Measurements from ENCODE around the gene METTL23. TPM values are rescaled to one million over a fixed set of nuclear protein-coding genes. Genes with fewer than 3 reads are reported as not detected.

Gene METTL23
- total RNA-seq, 3 donors from 2014 or later (not counting 1 experiment from before 2014, with no cell fraction given), result 31.9 to 57.7 (median 34.2) TPM

- Mint-ChIP-seq H3K27me3 (ENCODE audit: low read depth in 2 of 2) (no peaks in the 10 kb centered on the region), H3K4me1 (peaks cover 36 to 45% of the 10 kb centered on the region in 2 donors), H3K36me3 (peaks cover 22% of the 10 kb centered on the region), H3K4me3 (peak overlapping the region; percentile 89), H3K9me3 (no peaks in the 10 kb centered on the region), H3K27ac (peak overlapping the region; percentile 94 to 99)
- no peak for TF ChIP-seq CTCF (IDR thresholded peaks at IDR 0.05)
- no peaks in the 10 kb centered on the region for H3K27me3 ChIP-seq (ENCODE audit: control insufficient read depth, insufficient read depth, low read length)
- H3K27ac ChIP-seq (ENCODE audit: low read length), result peak overlapping the region; percentile 88
- intact Hi-C loops (cut with micrococcal nuclease), result loop anchor here (1.0 to 5.0 kb wide), 5 partner anchors 9 to 202 kb away; partner anchors contain the start of genes JMJD6, METTL23 and SRSF2
- H3K4me1 ChIP-seq (ENCODE audit: control insufficient read depth, insufficient read depth, low read length), result peaks cover 30% of the 10 kb centered on the region
- H3K4me3 ChIP-seq (ENCODE audit: low read length), result no peak overlapping the region
- H3K36me3 ChIP-seq (ENCODE audit: control insufficient read depth, insufficient read depth, low read length), result peaks cover 61% of the 10 kb centered on the region
- ATAC-seq (no peak), DNase-seq (no peak)
- H3K9me3 ChIP-seq (ENCODE audit: control insufficient read depth, insufficient read depth, low read length), result no peaks in the 10 kb centered on the region
- WGBS (ENCODE audit: insufficient coverage), result 91% methylated on average over 5 of the region's 6 CpGs
These were observed 9.8 kb upstream of the METTL23 start for GRCh38 chr17:76716839-76717215.

- intact Hi-C loops (cut with micrococcal nuclease), result loop anchor here (5.0 kb wide), 2 partner anchors 36 to 161 kb away; no protein-coding TSS in a partner anchor
- Mint-ChIP-seq H3K4me1 (peaks cover 38 to 45% of the 10 kb centered on the region in 2 donors), H3K9me3 (no peaks in the 10 kb centered on the region), H3K4me3 (peak overlapping the region; percentile 40), H3K36me3 (peaks cover 26% of the 10 kb centered on the region), H3K27me3 (ENCODE audit: low read depth in 2 of 2) (no peaks in the 10 kb centered on the region), H3K27ac (peak overlapping the region in 1 of 2 donors; percentile 99)
- Histone ChIP-seq H3K9me3 (ENCODE audit: control insufficient read depth, insufficient read depth, low read length) (no peaks in the 10 kb centered on the region), H3K36me3 (ENCODE audit: control insufficient read depth, insufficient read depth, low read length) (peaks cover 66% of the 10 kb centered on the region), H3K27ac (ENCODE audit: low read length) (no peak overlapping the region), H3K4me3 (ENCODE audit: low read length) (no peak overlapping the region), H3K27me3 (ENCODE audit: control insufficient read depth, insufficient read depth, low read length) (no peaks in the 10 kb centered on the region), H3K4me1 (ENCODE audit: control insufficient read depth, insufficient read depth, low read length) (peaks cover 30% of the 10 kb centered on the region)
- ATAC-seq, result no peak
- no peak for TF ChIP-seq CTCF (IDR thresholded peaks at IDR 0.05)
- DNase-seq, result no peak
- 96% methylated on average over 16 of the region's 16 CpGs for WGBS (ENCODE audit: insufficient coverage)
These were observed 8.1 kb upstream of the METTL23 start for GRCh38 chr17:76718516-76718915.

- H3K4me1 ChIP-seq (ENCODE audit: control insufficient read depth, insufficient read depth, low read length), result peaks cover 37% of the 10 kb centered on the region
- ATAC-seq, result no peak
- no peaks in the 10 kb centered on the region for H3K9me3 ChIP-seq (ENCODE audit: control insufficient read depth, insufficient read depth, low read length)
- Mint-ChIP-seq H3K27ac (peak overlapping the region in 1 of 2 donors; percentile 99), H3K9me3 (no peaks in the 10 kb centered on the region), H3K36me3 (peaks cover 26% of the 10 kb centered on the region), H3K4me3 (no peak overlapping the region), H3K27me3 (ENCODE audit: low read depth in 2 of 2) (no peaks in the 10 kb centered on the region), H3K4me1 (peaks cover 32 to 37% of the 10 kb centered on the region in 2 donors)
- no peak overlapping the region for H3K27ac ChIP-seq (ENCODE audit: low read length)
- peaks cover 68% of the 10 kb centered on the region for H3K36me3 ChIP-seq (ENCODE audit: control insufficient read depth, insufficient read depth, low read length)
- intact Hi-C loops (cut with micrococcal nuclease), result no loop called here
- no peak for DNase-seq
- no peaks in the 10 kb centered on the region for H3K27me3 ChIP-seq (ENCODE audit: control insufficient read depth, insufficient read depth, low read length)
- no peak for TF ChIP-seq CTCF (IDR thresholded peaks at IDR 0.05)
- WGBS (ENCODE audit: insufficient coverage), result 96% methylated on average over 9 of the region's 9 CpGs
- no peak overlapping the region for H3K4me3 ChIP-seq (ENCODE audit: low read length)
These were observed 6.4 kb upstream of the METTL23 start for GRCh38 chr17:76720211-76720610.

- ATAC-seq, result no peak
- Histone ChIP-seq H3K4me1 (ENCODE audit: control insufficient read depth, insufficient read depth, low read length) (peaks cover 37% of the 10 kb centered on the region), H3K27me3 (ENCODE audit: control insufficient read depth, insufficient read depth, low read length) (no peaks in the 10 kb centered on the region), H3K4me3 (ENCODE audit: low read length) (no peak overlapping the region), H3K9me3 (ENCODE audit: control insufficient read depth, insufficient read depth, low read length) (no peaks in the 10 kb centered on the region), H3K36me3 (ENCODE audit: control insufficient read depth, insufficient read depth, low read length) (peaks cover 65% of the 10 kb centered on the region), H3K27ac (ENCODE audit: low read length) (no peak overlapping the region)
- no peak for DNase-seq
- 97% methylated on average over 8 of the region's 9 CpGs for WGBS (ENCODE audit: insufficient coverage)
- Mint-ChIP-seq H3K4me1 (peaks cover 31 to 36% of the 10 kb centered on the region in 2 donors), H3K36me3 (peaks cover 26% of the 10 kb centered on the region), H3K9me3 (no peaks in the 10 kb centered on the region), H3K27me3 (ENCODE audit: low read depth in 2 of 2) (no peaks in the 10 kb centered on the region), H3K27ac (peak overlapping the region in 1 of 2 donors; percentile 81), H3K4me3 (no peak overlapping the region)
- TF ChIP-seq CTCF (IDR thresholded peaks at IDR 0.05), result no peak
- intact Hi-C loops (cut with micrococcal nuclease), result no loop called here
These were observed 5.7 kb upstream of the METTL23 start for GRCh38 chr17:76720941-76721340.

All from natural killer cell (primary cell).